Fibroblast of skin of abdomen (primary cell): ENCODE results near the gene POLR2F. TPM values are rescaled to one million over a fixed set of nuclear protein-coding genes. Genes with fewer than 3 reads are reported as not detected.

Experiments used
- DNase-seq: peaks from one replicate; pipeline ENCODE4 v3.0.0-alpha.2; 2013
- polyA plus RNA-seq, 2 experiments: library from polyadenylated mRNA; unstranded; fragments of 120-200 nt; gene quantifications; one replicate each; pipeline ENCODE4 v1.2.1, GENCODE V29; 2013; ENCODE audit not compliant: insufficient read length in 2 of 2

The POLR2F gene
- 76.2 TPM for polyA plus RNA-seq (2013, experiment 1 of 2; ENCODE audit: insufficient read length)
- 80.8 TPM for polyA plus RNA-seq (2013, experiment 2 of 2; ENCODE audit: insufficient read length)

GRCh38 chr22:37953437-37954179 lies at the start of gene POLR2F, which contains the start of gene C22orf23:
Gene POLR2F (plus strand): TSS chr22:37953699. CDS start chr22:37953788, 89 bp downstream.
Gene C22orf23 (minus strand): TSS chr22:37953601. CDS start chr22:37953149, 452 bp downstream.
- DNase-seq: peak; percentile 93

- peak; percentile 99 for DNase-seq
These were observed 48.6 kb upstream of the POLR2F start for GRCh38 chr22:37904572-37905533.

- DNase-seq: peak; percentile 84
These were observed 47.8 kb upstream of the POLR2F start, which contains the start of gene MICALL1 for GRCh38 chr22:37905534-37906363. Gene MICALL1 (plus strand): TSS chr22:37906297. CDS start chr22:37906423, 126 bp downstream.

DNA sequence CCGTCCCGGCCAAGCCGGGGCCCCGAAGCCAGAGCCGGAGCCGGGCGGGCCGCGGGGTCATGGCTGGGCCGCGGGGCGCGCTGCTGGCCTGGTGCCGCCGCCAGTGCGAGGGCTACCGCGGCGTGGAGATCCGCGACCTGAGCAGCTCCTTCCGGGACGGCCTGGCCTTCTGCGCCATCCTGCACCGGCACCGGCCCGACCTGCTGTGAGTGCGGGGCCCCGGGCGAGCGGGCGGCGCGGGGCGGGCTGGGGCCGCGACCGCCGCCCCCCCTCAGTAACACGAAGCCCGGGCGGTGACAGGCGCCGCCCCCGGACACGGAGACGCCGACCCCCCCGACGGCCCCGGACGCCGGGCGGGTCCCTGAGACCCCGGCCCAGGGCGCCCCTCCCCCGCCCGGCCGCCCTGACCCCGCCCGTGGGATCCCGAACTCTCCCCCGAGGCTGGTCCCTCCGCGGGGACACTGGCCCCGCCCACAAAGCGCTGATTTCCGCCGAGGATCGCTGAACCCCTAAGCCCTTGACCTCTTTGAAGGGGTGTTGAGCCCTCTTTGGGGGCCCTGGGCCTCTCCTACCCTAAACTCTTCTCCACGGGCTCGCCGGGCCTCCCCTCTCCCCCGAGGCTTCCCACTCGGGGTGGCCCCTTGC lies 47.0 kb upstream of the POLR2F start:
- no peak for DNase-seq

- DNase-seq: no peak
These were observed 46.2 kb upstream of the POLR2F start for GRCh38 chr22:37907036-37907954.

DNA sequence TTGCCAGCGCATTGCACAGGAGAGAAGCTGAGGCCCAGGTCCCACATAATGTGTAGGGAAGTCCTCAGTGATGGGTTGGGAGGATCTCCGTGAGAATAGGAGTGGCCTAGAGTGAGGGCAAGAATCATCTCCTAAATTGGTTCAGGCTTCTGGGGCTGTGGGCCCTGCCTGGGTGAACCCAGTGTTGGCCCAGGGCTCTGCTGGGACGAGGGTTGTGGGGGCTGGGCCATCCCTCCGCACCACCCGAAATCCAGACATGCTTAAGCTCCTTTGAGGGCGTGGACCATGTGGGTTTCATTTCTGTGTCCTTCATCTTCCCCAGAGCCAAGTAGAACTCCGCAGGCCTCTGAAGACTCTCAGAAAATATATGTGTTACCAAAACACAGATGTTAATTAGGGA lies 43.7 kb upstream of the POLR2F start:
- DNase-seq: peak; percentile 81

DNA sequence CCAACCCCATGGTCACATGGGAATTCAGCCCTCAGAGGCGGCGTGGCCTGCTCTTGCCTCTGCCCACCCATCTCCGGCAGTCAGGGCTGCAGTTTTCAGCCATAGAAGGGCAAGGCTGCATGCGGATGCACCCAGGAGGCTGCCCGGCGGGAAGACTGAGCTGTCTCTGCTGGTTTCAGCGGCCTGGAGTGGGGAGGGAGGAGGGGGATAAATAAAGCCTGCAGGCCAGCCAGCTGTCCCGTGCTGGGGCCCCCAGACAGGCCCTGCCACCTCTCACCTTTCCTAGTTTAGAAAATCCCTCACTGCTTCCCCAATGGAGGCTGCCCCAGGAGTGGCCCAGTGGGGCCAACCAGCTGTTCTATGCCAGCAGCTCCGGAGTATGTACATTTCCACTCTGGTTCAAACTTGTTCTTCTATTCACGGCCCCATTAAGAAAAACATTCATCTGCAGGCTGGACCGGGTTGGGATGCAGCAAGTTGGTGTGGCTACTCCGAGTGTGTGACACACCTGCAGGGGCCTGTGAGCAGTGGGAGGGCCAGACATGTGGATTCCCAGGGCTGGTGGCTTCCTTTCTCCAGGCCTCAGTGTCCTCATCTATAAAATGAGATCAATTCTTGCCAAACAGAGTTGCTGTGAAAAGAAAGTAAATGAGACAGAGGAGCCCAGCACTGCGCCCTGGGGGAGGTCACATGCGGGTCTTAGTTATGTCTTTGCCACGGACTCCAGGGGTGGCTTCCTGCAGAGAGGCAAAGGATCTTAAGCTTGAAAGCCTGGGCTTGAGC lies 42.4 kb upstream of the POLR2F start:
- no peak for DNase-seq

GRCh38 chr22:37911697-37912096 lies 41.8 kb upstream of the POLR2F start:
- no peak for DNase-seq

DNA sequence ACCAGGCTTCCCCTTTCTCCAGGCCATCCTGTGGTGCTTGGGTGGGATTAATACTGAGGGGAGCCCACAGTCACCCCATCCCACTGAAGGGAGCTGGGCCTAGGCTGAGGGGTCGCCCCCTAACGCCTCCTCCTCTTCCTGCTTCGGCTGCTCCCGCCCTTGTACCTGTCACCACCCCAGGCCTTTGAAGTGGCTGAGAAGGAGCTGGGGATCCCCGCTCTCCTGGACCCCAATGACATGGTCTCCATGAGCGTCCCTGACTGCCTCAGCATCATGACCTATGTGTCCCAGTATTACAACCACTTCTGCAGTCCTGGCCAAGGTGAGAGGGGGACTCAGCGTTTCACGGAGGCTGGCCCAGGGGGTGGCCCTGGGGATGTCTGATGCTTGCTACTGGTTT lies 41.3 kb upstream of the POLR2F start:
- DNase-seq: no peak

- no peak for DNase-seq
These were observed 40.2 kb upstream of the POLR2F start for GRCh38 chr22:37913233-37913721.

DNA sequence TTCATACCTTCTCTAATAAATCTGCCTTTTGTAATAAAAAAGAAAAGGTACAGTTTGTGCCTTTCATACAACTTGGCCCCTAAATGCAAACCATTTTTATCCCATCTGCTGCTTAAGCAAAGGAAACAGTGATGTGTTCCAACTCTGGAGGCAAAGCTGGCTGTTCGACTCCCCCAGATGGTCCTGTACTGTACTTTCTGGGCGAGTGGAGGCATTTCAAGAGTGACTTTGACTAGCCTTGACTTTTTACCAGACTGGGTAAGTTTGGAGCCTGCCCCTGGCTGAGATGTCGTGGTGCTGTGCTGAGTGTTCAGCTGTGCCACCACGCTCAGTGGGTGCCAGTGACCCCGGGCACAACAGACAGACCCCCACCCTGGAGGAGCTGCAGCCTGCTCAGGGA lies 37.2 kb upstream of the POLR2F start:
- no peak for DNase-seq

- no peak for DNase-seq
These were observed 35.5 kb upstream of the POLR2F start for GRCh38 chr22:37917874-37918548.

DNA sequence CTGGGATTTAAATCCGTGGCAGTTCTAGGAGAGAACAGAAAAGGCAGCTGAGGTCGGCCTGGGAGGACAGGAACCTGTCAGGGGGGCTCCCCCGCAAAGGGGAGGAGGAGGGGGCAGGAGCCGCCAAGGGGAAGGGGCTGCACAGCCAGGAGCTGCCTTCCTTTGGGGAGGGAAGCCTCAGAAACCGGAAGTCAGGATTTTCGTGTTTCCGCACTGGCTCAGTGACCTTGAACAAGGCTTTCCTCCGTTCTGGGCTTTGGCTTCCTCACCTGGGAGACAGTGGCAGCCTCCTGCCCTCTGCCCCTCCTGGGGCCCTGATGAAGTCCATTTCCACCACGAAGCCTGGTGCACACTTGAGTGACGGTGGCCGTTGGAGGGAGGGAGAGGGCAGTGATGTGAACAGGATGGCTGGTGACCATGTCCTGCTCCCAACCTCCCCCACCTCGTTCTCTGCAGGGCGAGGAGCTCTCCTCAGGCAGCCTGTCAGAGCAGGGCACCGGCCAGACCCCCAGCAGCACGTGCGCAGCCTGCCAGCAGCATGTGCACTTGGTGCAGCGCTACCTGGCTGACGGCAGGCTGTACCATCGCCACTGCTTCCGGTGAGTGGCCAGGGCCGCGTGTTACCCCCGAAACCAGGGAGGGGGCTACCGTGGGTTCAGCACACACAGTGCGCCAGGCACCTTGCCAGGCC lies 34.8 kb upstream of the POLR2F start:
- DNase-seq: no peak

DNA sequence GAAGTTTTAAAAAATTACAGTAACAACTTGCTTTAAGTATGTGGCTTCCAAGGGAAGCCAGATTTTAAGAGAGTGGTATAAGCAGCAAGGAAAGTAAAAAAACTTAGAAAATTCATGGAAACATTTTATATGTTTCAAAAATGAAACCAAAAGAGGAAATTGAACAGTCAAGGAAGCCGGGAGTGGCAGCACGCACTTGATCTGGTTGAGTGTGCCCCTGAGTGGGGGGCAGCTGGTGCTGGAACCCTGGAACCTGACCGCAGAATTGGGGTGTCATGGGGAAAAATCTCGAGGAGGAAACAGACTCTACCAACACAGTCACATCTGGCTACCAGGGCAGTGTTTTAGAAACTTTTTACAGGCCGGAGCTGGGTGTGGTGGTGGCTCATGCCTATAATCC lies 33.4 kb upstream of the POLR2F start:
- no peak for DNase-seq

DNA sequence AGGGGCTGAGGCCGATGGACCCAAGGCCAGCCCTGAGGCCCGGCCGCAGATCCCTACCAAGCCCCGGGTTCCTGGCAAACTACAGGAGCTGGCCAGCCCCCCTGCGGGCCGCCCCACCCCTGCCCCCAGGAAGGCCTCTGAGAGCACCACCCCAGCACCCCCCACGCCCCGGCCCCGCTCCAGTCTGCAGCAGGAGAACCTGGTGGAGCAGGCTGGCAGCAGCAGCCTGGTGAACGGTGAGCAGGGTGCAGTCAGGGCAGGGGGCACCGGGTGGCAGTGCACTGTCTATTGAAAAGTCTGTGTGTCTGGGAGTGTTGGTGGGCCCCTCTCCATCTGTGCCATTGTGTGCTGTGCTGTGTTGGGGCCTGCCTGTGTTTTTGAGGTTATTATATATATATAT lies 31.3 kb upstream of the POLR2F start:
- no peak for DNase-seq

DNA sequence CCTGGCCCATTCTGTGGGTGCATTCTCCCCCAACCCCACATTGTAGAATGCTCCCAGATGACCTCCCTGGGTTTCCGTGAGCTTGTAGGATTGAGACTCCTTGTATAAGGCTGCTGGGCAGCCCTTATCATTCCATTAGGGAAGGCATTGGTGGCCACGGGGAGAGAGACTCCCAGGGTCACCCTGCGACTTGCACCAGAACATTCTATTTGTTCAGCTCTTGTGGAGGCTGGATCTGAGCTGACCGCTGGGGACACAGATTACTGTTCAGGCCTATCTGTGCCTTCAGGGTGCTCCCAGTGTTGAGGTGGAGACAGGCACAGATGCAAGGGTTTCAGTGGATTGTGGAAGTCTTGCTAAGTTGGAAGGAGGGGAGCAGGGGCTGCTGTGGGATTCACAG lies 29.6 kb upstream of the POLR2F start:
- DNase-seq: no peak

DNA sequence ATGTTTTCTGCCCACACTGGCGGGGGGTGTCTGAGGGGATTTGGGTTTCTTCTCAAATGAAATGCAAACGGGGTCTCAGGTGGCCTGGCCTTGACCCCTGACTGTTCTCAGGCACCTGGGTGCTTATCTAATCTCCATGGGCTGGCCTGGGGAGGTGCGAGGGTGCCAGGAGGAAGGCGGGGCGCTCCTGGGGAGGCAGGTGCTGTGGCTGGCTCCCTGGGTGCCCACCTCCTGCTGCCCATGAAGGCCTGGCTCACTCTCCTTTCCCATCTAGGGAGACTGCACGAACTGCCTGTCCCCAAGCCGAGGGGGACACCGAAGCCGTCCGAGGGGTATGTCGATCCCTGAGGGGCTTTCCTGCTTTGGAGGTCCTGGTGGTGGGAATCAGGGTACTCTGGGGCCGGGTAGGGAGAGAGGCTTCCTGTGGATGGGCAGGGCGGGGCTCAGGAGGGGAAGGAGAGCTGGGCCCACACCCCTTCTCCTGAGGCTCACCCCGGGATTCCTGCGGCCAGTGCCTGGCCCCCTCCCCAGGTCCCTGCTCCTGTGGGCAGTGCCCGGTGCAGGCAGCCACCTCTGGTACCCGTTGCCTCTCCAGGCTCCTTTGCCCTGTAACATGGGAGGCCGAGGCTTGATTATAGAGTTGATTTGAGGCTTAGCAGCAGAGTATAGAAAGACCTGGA lies 29.0 kb upstream of the POLR2F start:
- DNase-seq: no peak

DNA sequence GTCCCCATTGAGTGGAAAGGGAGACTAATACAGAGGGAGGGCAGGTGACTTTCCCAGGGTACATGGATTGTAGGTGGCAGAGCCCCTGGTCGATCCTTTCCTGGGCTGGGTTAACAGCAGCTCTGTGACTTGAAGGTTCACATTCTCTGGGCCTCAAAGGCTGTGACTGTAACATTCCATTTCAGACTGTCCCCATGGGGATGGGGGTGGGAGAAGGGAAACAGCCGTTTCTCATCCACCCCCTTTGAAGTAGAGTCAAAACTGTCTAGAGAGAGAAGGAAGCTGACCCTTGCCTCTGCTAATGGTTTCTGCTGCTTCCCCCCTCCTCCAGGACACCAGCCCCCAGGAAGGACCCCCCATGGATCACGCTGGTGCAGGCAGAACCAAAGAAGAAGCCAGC lies 28.2 kb upstream of the POLR2F start:
- DNase-seq: no peak
